ENCODE measurements around the gene BLTP3B. TPM values are rescaled to one million over a fixed set of nuclear protein-coding genes. Genes with fewer than 3 reads are reported as not detected.

The BLTP3B gene
- total RNA-seq, 4 donors from 2014 or later: 27.5 to 41.0 (median 38.9) TPM

- no peak for DNase-seq
- Histone ChIP-seq H3K27me3 (no peaks in the 10 kb centered on the region), H3K27ac (no peak overlapping the region), H3K9me3 (no peaks in the 10 kb centered on the region), H3K4me3 (replicated peaks in 1 of 3) (no peak overlapping the region), H3K4me1 (peaks cover 0 to 12% of the 10 kb centered on the region in 2 donors), H3K36me3 (no peaks in the 10 kb centered on the region)
- TF ChIP-seq POLR2A (IDR thresholded peaks at IDR 0.05) (no peak), CTCF (IDR thresholded peaks at IDR 0.05) (no peak)
- intact Hi-C loops (cut with DNase I): no loop called here
- WGBS, 2 donors: 98 to 99% methylated on average over 9 of the region's 9 CpGs
Observed at GRCh38 chr12:100159391-100160104, 16.9 kb upstream of the BLTP3B start.

- Histone ChIP-seq H3K36me3 (no peaks in the 10 kb centered on the region), H3K9me3 (no peaks in the 10 kb centered on the region), H3K27me3 (no peaks in the 10 kb centered on the region), H3K27ac (no peak overlapping the region), H3K4me3 (replicated peaks in 1 of 3) (no peak overlapping the region), H3K4me1 (peaks cover 0 to 2% of the 10 kb centered on the region in 2 donors)
- no peak for DNase-seq
- intact Hi-C loops (cut with DNase I): no loop called here
- WGBS, 2 donors: 89 to 95% methylated on average over 4 of the region's 4 CpGs
- TF ChIP-seq POLR2A (IDR thresholded peaks at IDR 0.05) (no peak), CTCF (IDR thresholded peaks at IDR 0.05) (no peak)
Observed at GRCh38 chr12:100158535-100158934, 15.9 kb upstream of the BLTP3B start.

GRCh38 chr12:100157427-100157821 is 14.8 kb upstream of the BLTP3B start:
- DNase-seq: no peak
- no peaks in the 10 kb centered on the region for H3K36me3 ChIP-seq
- no peak overlapping the region for H3K27ac ChIP-seq
- no peaks in the 10 kb centered on the region for H3K4me1 ChIP-seq
- 86 to 93% methylated on average over 8 of the region's 8 CpGs for WGBS, 2 donors
- TF ChIP-seq CTCF (IDR thresholded peaks at IDR 0.05) (no peak), POLR2A (IDR thresholded peaks at IDR 0.05) (no peak)
- no peaks in the 10 kb centered on the region for H3K27me3 ChIP-seq
- H3K9me3 ChIP-seq: no peaks in the 10 kb centered on the region
- H3K4me3 ChIP-seq (replicated peaks in 1 of 3): no peak overlapping the region
- intact Hi-C loops (cut with DNase I): no loop called here

- intact Hi-C loops (cut with DNase I): no loop called here
- no peaks in the 10 kb centered on the region for H3K9me3 ChIP-seq
- no peaks in the 10 kb centered on the region for H3K4me1 ChIP-seq
- no peak overlapping the region for H3K27ac ChIP-seq
- no peak overlapping the region for H3K4me3 ChIP-seq (replicated peaks in 1 of 3)
- TF ChIP-seq CTCF (IDR thresholded peaks at IDR 0.05): no peak
- TF ChIP-seq POLR2A (IDR thresholded peaks at IDR 0.05): no peak
- no peak for DNase-seq
- H3K36me3 ChIP-seq: no peaks in the 10 kb centered on the region
- no peaks in the 10 kb centered on the region for H3K27me3 ChIP-seq
- WGBS, 2 donors: 65 to 77% methylated on average over 8 to 10 of the region's 11 CpGs
Observed at GRCh38 chr12:100156731-100157426, 14.2 kb upstream of the BLTP3B start.
